HL-60 (cell line): ENCODE data around the gene SENP6.

Experiments
- DNase-seq, 2 experiments: peaks; one replicate each; pipeline ENCODE4 v3.0.0-alpha.2; 2010 to 2020; ENCODE audit warnings: low read depth in 1 of 2, low spot score in 1 of 2
- H3K27ac ChIP-seq: fragments of 250-450 bp; sonication (Bioruptor Pico); replicated peaks from 2 replicates; pipeline ENCODE4 v1.5.1; 2020; ENCODE audit warnings: mild to moderate bottlenecking, moderate library complexity
- H3K27me3 ChIP-seq: fragments of 250-450 bp; sonication (Bioruptor Pico); 2 replicates; pipeline ENCODE4 v1.5.1; 2021; ENCODE audit warnings: mild to moderate bottlenecking, moderate library complexity; ENCODE audit not compliant: insufficient read depth, poor library complexity, severe bottlenecking
- H3K4me3 ChIP-seq: replicated peaks from 2 replicates; pipeline ENCODE4 v1.5.1; 2011; ENCODE audit warnings: mild to moderate bottlenecking, control low read depth, low read length; ENCODE audit not compliant: insufficient read depth
- GABPA ChIP-seq: IDR thresholded peaks from 2 replicates; pipeline ENCODE4 v1.6.1; 2012; ENCODE audit warnings: low read depth
- POLR2AphosphoS5 ChIP-seq: IDR thresholded peaks from 2 replicates; pipeline ENCODE4 v1.6.1; 2012; ENCODE audit warnings: low read depth
- REST ChIP-seq: IDR thresholded peaks from 2 replicates; pipeline ENCODE4 v1.6.1; 2012; ENCODE audit warnings: low read depth; ENCODE audit not compliant: insufficient replicate concordance
- SPI1 ChIP-seq: IDR thresholded peaks from 2 replicates; pipeline ENCODE4 v1.6.1; 2012; ENCODE audit warnings: low read depth, mild to moderate bottlenecking, borderline replicate concordance
- TF ChIP-seq, protein P1 (sequence below): IDR thresholded peaks from one replicate; pipeline ENCODE4 v1.5.1; 2011; ENCODE audit warnings: low read length, control low read depth, inconsistent platforms; ENCODE audit not compliant: insufficient read depth

The SENP6 gene

DNA sequence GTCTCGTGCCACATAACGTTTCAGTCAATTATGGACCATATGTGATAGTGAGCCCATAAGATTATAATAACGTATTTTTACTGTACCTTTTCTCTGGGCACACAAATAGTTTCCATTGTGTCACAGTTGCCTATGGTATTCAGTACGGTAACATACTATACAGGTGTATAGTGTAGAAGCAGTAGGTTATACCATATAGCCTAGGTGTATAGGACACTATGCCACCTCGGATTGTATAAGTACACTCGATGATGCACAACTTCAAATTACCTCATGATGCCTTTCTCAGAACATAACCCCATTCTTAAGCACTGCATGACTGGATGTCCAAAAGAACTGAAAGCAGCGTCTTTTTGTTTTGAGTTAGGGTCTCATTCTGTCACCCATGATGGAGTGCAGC is 87.9 kb downstream of the SENP6 start:
- TF ChIP-seq REST (no peak), POLR2AphosphoS5 (no peak), GABPA (no peak), SPI1 (no peak)
- TF ChIP-seq, protein P1, sequence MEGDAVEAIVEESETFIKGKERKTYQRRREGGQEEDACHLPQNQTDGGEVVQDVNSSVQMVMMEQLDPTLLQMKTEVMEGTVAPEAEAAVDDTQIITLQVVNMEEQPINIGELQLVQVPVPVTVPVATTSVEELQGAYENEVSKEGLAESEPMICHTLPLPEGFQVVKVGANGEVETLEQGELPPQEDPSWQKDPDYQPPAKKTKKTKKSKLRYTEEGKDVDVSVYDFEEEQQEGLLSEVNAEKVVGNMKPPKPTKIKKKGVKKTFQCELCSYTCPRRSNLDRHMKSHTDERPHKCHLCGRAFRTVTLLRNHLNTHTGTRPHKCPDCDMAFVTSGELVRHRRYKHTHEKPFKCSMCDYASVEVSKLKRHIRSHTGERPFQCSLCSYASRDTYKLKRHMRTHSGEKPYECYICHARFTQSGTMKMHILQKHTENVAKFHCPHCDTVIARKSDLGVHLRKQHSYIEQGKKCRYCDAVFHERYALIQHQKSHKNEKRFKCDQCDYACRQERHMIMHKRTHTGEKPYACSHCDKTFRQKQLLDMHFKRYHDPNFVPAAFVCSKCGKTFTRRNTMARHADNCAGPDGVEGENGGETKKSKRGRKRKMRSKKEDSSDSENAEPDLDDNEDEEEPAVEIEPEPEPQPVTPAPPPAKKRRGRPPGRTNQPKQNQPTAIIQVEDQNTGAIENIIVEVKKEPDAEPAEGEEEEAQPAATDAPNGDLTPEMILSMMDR, result no peak
- no peaks in the 10 kb centered on the region for H3K27me3 ChIP-seq
- no peak overlapping the region for H3K4me3 ChIP-seq
- DNase-seq, result no peak
- H3K27ac ChIP-seq, result no peak overlapping the region

DNA sequence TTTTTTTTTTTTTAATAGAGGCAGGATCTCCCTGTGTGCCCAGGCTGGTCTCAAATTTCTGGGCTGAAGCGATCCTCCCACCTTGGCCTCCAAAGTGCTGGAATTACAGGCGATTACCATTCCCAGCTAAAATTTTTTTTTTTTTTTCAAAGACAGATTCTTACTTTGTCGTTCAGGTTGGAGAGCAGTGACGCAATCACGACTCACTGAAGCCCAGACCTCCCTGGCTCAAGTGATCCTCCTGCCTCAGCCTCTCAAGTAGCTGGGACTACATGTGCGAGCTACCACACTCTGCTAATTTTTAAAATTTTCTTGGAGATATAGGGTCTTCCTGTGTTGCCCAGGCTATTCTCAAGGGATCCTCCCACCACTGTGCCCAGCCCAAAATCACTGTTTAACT is 89.3 kb downstream of the SENP6 start:
- no peak for DNase-seq
- Histone ChIP-seq H3K4me3 (no peak overlapping the region), H3K27me3 (no peaks in the 10 kb centered on the region), H3K27ac (no peak overlapping the region)
- TF ChIP-seq, protein P1, result no peak
- no peak for TF ChIP-seq POLR2AphosphoS5
- no peak for TF ChIP-seq REST
- no peak for TF ChIP-seq GABPA
- TF ChIP-seq SPI1, result no peak

DNA sequence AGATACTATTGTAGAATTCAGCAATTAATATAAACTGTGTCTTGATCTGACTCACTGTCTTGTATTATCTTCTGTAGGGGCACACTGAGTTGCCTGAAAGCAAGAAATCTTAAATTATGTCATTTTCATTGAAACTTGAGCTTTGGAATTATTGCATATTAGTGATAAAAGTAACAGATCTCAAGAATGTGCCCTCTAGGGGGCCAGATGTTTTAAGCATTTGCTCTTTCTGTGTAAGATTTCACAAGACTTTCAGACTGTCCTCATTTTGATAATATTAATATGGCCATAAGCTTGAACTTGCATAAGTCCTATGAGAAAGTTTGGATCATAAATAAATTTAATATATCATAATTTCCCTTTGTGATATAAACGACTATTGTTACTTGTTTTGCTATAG is 91.9 kb downstream of the SENP6 start:
- no peak for TF ChIP-seq SPI1
- TF ChIP-seq POLR2AphosphoS5, result no peak
- TF ChIP-seq, protein P1, result no peak
- no peak for TF ChIP-seq REST
- H3K4me3 ChIP-seq, result no peak overlapping the region
- H3K27me3 ChIP-seq, result no peaks in the 10 kb centered on the region
- no peak for DNase-seq
- no peak overlapping the region for H3K27ac ChIP-seq
